NCI-H1694 (cell line): ENCODE measurements around the gene SPTBN5.

ENCODE experiments used
- DNase-seq: peaks from one replicate; lab custom pipeline; 2025; lab: John Stamatoyannopoulos, UW

The SPTBN5 gene

DNA sequence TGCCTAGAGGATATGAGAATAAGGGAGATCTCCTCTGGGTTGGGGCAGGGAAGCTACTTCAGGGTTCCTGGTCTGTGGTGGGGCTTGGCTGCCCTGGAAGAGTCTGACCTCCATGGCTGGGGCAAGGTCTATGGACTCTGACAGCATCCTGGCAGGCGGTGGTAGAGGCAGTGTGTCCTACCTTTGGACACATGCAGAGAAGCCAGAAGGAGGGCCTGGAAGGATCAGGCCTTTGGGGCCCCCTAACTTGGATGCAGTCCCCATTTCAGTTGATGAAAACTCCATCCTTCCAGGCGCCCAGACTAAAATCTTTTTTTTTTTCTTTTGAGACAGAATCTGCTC is 10.4 kb downstream of the SPTBN5 start:
- no peak for DNase-seq

DNA sequence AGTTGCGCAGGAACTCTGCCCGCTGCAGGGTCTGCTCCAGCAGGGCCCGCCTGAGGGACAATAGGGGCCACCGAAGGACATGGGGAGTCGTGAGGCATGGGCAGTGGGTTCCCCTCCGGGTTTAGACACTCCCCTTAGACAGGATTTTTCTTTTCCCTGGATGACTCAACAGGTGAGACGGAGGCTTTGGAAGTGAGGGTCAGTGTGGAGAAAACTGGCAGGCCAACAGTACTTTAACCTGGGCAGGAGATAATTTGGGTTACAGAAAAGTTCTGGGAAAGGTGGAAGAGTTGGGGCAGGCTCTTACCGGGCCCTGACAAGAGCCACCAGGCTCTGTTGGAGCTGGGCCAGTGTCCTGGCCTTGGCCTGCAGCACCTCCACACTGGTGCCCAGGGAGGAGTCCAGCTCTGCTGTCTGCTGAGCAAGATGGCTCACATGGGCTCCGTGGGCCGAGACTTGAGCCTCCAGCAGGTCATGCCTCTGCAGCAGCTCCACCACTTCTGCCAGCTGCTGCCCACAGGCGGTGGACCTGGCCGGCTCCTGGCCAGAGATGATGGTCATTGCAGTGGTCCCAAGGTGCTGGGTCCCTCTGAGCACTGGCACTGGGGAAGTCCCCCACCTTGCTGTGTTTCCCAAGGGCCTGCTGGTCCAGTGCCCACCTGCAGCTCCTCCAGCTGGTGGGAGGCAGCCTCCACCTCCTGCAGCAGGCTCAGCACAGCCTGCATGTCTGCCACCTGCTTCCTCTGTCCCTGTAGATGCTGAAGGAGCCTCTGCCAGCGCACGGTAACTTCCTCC is 11.0 kb downstream of the SPTBN5 start:
- DNase-seq, result no peak

DNA sequence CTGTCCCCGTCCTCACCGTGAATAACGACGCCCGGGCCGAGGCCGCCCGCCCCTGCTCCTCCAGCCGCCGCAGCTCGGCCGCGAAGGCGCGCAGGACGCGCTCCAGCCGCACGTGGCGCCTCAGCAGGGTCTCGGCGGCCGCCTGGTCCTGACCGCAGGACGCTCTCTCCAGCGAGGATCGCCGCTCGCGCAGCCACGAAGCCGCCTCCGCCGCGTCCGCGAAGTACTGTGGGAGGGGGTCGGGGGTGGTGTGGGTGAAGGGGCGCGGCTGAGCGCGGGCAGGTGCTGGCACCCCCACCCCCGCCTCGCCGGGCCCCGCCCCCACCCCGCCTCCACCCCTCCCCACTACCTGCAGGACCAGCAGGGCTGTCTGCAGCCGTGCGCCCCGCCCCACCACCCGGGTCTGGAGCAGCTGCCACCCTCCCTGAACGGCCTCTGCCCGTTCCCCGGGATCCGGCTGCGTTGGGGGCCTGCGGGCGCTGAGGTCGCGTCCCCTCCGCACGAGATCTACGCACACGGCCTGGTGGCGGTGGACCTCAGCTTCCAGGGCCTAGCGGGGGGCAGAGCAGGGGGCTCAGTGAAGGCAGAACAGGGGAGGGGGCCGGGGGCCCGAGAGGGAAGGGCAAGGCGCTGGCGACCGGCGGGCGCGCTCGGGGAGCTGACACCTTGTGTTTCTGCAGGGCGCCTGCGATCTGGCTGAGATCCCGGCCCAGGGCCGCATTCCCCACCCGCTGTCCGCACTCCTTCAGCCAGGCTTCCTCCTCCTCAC is 11.7 kb downstream of the SPTBN5 start:
- no peak for DNase-seq

DNA sequence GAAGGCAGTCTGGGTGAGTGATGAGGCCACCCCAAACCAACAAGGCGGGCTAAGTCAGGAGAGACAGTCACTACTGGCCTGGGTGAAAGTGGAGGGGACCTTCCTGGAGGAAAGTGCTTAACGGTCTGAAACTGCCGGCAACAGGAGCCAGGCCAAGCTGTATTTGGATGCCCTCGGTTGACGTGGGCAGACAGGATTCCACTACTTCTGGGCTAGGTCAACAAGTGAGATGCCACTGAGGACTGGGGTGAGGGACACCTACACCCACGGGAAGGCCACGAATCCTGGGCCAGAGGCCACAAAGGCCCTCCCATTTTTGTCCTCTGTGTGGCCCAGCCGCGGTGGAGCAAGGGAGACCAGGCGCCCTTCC is 12.3 kb downstream of the SPTBN5 start:
- no peak for DNase-seq

DNA sequence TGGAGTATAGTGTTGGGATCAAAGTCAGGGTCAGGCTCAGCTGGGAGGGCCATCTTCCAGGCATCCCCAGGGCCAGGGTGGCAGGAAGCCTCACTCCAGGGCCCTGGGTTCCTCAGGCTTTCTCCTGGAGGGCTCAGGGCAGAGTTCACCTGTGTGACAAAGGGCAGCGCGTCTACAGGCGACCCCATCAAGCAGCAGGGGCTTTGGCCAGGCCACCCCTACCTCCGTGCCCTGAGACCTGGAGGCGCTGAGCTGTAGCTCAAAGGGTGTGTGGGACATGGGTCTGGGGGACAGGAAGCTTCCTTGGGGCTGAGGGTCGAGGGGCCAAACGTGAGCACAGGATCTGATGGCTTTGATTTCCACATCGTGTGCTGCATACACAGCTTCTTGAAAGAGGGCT is 12.8 kb downstream of the SPTBN5 start:
- no peak for DNase-seq

DNA sequence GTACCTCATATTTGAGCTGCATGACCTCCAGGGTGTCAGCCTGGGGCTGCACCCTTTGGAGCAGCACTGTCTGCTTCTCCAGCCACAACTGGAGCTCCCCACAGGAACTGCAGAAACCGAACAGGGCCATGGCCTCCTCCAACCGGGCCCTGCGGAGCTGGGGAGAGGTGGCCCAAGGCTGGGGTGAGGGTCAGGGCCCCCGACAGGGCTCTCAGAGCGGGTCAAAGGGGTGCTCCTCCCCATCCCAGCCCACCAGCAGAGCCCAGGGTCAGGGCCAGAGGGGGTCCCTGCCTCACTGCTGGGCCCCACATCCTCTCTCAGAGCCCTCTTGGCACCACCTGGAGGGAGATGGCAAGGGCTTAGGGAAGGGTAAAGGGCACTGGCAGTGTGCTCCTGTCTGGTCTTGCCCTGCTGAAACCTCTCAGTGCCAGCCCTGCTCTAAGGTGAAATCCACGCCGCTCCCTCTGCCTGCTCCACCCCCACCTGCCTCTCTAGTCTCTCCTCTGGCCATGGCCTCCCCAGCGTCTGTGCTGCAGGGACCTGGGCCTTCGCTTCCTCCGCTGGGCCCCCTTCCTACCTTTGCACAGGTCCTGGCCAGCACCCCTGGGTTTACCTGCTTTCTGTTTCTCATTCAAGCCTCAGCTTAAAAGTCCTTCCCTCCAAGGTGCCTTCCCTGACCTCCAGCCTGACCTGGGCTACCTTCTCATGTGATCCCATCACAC is 13.5 kb downstream of the SPTBN5 start:
- no peak for DNase-seq

GRCh38 chr15:41879321-41879845 is 14.5 kb downstream of the SPTBN5 start:
- no peak for DNase-seq

DNA sequence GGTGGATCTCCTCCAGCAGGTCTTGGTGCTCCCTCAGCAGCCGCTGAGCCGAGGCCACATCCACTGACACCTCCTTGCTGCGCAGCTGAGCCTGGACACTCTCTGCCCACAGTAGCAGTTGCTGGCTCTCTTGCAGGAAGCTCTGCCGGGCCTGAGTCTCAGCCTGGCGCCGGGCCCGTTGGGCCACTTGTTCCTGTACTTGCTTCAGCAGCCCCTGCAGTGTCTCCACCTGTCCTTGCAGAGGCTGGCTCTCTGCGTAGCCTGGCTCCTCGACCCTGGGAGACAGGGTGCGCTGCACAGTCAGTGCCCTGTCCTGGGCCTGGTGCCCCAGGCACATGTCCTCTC is 15.5 kb downstream of the SPTBN5 start:
- DNase-seq, result no peak

- DNase-seq, result no peak
Measured at GRCh38 chr15:41877631-41878354, 16.1 kb downstream of the SPTBN5 start.

GRCh38 chr15:41876689-41877088 is 17.2 kb downstream of the SPTBN5 start:
- DNase-seq, result no peak

DNA sequence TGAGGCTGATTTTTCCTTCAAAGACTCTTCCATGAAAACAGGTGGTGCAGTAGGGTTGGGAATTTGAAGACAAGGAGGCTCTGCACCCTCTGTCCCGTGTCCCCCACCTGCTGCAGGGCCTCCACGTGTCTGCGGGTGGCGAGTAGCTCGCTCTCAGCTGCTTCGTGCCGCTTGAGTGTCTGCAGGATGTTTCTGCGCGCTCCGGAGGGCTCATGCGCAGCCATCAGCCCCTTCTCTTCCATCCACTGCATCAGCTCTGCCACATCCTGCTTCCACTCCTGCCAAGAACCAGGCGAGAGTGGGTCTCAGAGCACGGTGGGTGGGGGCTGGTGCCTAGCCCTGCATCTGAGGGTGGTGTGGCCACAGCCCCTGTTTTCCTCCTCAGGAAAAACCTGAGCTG is 17.8 kb downstream of the SPTBN5 start:
- no peak for DNase-seq

GRCh38 chr15:41874736-41875135 is 19.1 kb downstream of the SPTBN5 start:
- no peak for DNase-seq

- DNase-seq, result no peak
Measured at GRCh38 chr15:41873711-41874110, 20.1 kb downstream of the SPTBN5 start.

GRCh38 chr15:41872166-41872747 is 21.6 kb downstream of the SPTBN5 start:
- DNase-seq, result no peak

DNA sequence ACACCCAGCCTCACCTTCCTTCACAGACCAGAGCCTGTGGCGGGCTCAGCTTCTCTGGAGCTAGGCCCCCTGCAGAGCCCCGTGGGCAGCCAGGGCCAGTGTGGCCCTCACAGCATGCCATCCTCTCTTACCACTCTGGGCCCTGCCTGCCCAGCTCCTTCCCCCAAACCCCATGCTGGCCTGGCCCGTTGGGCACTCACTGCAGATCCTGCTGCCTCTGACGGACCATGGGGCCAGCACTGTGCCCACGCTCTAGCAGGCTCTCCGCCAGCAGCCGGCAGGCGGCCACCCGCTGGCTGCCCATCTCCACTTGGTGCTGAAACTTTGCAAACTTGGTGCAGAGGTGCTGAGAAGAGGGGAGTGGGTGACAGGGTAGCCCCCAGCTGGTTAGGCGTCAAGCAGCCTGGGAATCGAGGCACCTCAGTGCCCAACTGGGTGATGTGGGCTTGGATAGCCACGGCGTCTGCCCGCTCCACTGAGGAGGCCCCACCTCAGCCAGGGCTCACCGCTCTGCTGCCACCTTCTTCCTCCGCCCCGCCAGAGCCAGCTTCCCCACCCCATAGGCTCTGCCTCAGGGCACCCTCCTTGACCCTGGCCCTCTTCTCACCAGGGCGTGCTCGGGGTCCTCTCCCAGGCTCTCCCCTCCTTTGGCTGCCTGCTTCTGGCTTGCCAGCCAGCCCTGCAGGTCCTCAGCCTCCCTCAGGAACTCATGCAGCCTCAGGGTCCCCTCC is 22.5 kb downstream of the SPTBN5 start:
- DNase-seq, result no peak

DNA sequence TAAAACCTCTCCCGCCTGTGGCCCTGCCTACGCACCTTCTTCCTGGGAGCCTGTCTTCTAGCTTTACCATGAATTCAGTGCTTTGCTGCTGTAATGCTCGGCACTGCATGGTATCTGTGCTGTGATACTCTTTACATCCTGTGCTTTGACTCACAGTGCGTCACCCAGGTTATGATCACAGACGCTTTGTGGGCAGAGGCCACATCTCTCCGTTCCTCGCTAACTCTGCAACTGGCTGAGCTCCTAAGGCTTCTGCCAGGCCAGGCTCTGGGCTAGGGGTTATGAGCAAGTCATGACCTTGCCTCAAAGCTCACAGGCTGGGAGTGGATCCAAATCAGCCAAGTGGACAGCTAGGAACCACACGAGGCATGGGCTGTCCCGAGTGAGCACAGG is 23.2 kb downstream of the SPTBN5 start:
- no peak for DNase-seq

GRCh38 chr15:41869770-41870688 is 23.8 kb downstream of the SPTBN5 start:
- no peak for DNase-seq

DNA sequence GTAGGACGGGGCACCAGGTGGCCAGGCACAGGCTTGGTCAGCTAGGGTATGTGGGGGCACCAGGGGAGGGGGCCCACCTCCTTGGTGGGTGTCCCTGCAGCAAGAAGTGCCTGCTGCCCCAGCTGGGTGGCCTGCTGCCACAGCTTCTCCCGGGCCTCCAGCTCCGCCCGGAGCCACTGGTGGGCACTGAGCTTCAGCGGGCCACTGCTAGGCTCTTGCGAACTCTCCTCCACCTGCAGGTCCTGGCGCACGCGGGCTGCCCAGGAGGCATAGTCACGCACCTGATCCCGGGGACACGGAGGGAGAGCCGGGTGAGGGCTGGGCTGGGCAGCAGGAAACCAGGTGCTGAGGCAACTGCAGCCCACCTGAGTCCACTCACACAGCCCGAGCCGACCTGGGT is 25.5 kb downstream of the SPTBN5 start:
- DNase-seq, result no peak

GRCh38 chr15:41866872-41867579 is 26.8 kb downstream of the SPTBN5 start:
- DNase-seq, result no peak
